Prostate gland (tissue), 2 donors: ENCODE results near the gene NDUFB11. TPM values are rescaled to one million over a fixed set of nuclear protein-coding genes. Genes with fewer than 3 reads are reported as not detected.

ENCODE experiments used
- DNase-seq: peaks from one replicate; pipeline ENCODE4 v3.0.0-alpha.2; 2019; ENCODE audit warnings: low spot score
- H3K27ac ChIP-seq, 2 donors: fragments of 200-600 bp; sonication (generic); 2 replicates each; pipeline ENCODE4 v1.5.1; 2017 to 2019
- H3K27me3 ChIP-seq: fragments of 200-600 bp; sonication (generic); replicated peaks from 2 replicates; pipeline ENCODE4 v1.5.1; 2019; ENCODE audit not compliant: insufficient read depth
- H3K36me3 ChIP-seq, 2 donors: fragments of 200-600 bp; sonication (generic); 1 replicate in 1 of 2; 2 replicates in 1 of 2; pipeline versions ENCODE4 v1.5.1 to v1.8.1; 2017 to 2019
- H3K4me1 ChIP-seq: fragments of 200-600 bp; sonication (generic); replicated peaks from 2 replicates; pipeline ENCODE4 v1.5.1; 2019
- H3K4me3 ChIP-seq, 2 donors: fragments of 200-600 bp; sonication (generic); 2 replicates each; pipeline ENCODE4 v1.5.1; 2017 to 2019
- H3K9me3 ChIP-seq: fragments of 200-600 bp; sonication (generic); 2 replicates; pipeline ENCODE4 v1.5.1; 2017
- CTCF ChIP-seq, 4 experiments: fragments of 200-600 bp in 2 of 4; fragments of 450-650 bp in 2 of 4; sonication (generic) in 2 of 4; IDR thresholded peaks; 1 replicate in 3 of 4; 2 replicates in 1 of 4; pipeline ENCODE4 v1.5.1; 2016 to 2019; ENCODE audit warnings: antibody characterized with exemption in 4 of 4, mild to moderate bottlenecking in 2 of 4, moderate library complexity in 2 of 4
- POLR2A ChIP-seq: fragments of 450-650 bp; IDR thresholded peaks from one replicate; pipeline ENCODE4 v1.6.1; 2016; ENCODE audit warnings: antibody characterized with exemption, mild to moderate bottlenecking
- POLR2AphosphoS5 ChIP-seq: sonication (generic); formaldehyde crosslinking; IDR thresholded peaks from one replicate; pipeline ENCODE4 v1.6.1; 2017; ENCODE audit warnings: antibody characterized with exemption
- WGBS: methylation state at CpG from one replicate; pipeline ENCODE4 v1.1.5; 2018; 5-methylcytosine and 5-hydroxymethylcytosine counted together
- intact Hi-C: fragments of 100-400 bp; cut with DNase I; formaldehyde crosslinking; loops from one replicate; pipeline ENCODE4 v1.14.2; 2022
- total RNA-seq, 2 donors: library from RNA; depleted of rRNA; stranded (reverse); fragments of >200 nt; gene quantifications; one replicate each; pipeline ENCODE4 v1.1.0, GENCODE V29; 2016

Gene NDUFB11
- total RNA-seq, 2 donors from 2014 or later, result 85.3 to 131 TPM

DNA sequence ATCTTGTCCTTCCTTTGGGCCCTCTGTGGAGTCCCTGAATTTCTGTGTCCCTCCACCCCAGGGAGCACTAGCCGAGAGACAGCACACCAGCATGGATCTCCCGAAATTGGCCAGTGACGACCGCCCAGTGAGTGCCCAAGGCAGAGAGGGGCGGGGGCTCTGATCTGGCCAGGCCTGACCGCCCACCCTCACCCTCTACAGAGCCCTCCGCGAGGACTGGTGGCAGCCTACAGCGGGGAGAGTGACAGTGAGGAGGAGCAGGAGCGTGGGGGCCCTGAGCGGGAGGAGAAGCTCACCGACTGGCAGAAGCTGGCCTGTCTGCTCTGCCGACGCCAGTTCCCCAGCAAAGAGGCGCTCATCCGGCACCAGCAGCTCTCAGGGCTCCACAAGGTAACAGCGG is 40.7 kb upstream of the NDUFB11 start:
- no peak for TF ChIP-seq CTCF (IDR thresholded peaks at IDR 0.05)
- no peak for TF ChIP-seq POLR2A
- TF ChIP-seq POLR2AphosphoS5, result no peak
- DNase-seq, result no peak
- Histone ChIP-seq H3K4me3 (no peak overlapping the region), H3K9me3 (no peaks in the 10 kb centered on the region), H3K36me3 (no peaks in the 10 kb centered on the region), H3K4me1 (no peaks in the 10 kb centered on the region), H3K27me3 (no peaks in the 10 kb centered on the region), H3K27ac (no peak overlapping the region)
- intact Hi-C loops, result no loop called here
- WGBS, result 90% methylated on average over 14 of the region's 17 CpGs

DNA sequence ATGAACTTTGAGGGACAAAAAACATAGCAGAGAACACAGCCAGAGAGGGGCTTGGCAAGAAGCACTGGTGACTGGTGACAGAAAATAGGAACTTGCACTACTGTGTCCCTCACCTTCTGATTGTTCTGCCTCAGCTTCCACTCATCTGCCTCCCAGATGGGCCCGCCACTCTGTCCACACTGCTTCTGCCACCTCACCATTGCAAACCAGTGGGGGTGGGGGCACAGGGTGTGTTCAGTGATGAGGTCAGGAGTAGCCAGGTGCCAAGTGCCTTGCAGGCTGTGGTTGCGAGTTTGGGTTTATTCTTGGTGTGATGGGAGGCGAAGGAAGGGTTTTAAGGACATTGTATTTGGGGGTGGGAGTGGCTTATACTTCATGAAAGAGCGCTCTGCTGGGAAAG is 40.0 kb upstream of the NDUFB11 start:
- TF ChIP-seq CTCF (IDR thresholded peaks at IDR 0.05), result no peak
- no peak for DNase-seq
- no peaks in the 10 kb centered on the region for H3K36me3 ChIP-seq
- no peak overlapping the region for H3K4me3 ChIP-seq
- no peaks in the 10 kb centered on the region for H3K27me3 ChIP-seq
- H3K9me3 ChIP-seq, result no peaks in the 10 kb centered on the region
- H3K27ac ChIP-seq, result no peak overlapping the region
- WGBS, result 79% methylated on average over 4 of the region's 4 CpGs
- intact Hi-C loops, result no loop called here
- no peaks in the 10 kb centered on the region for H3K4me1 ChIP-seq

DNA sequence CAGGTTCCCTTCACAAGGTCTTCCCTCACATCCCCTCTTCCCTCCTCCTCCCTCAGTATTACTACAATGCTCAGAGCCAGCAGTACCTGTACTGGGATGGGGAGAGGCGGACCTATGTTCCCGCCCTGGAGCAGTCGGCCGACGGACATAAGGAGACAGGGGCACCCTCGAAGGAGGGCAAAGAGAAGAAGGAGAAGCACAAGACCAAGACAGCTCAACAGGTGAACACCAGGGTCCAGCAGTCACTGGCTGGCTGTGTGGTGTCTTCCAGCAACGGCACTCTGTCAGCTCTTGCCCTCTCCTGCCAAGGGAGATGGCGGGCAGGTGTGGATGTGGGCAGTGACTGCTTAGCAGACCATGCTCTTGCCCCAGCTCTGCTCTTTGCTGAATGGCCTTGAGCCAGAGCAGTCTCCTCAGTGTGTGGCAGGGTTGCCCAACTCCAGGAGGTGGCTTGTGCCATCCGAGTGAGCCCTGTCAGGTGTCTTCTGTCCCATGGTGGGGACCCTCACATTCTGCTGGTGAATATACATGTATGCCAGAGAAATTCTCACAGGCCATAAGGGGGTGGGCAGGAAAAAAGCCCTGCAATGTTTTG is 37.7 kb upstream of the NDUFB11 start:
- TF ChIP-seq POLR2A (no peak), CTCF (IDR thresholded peaks at IDR 0.05) (no peak), POLR2AphosphoS5 (no peak)
- 92% methylated on average over 8 of the region's 9 CpGs for WGBS
- Histone ChIP-seq H3K36me3 (no peaks in the 10 kb centered on the region), H3K9me3 (no peaks in the 10 kb centered on the region), H3K27me3 (no peaks in the 10 kb centered on the region), H3K4me3 (no peak overlapping the region), H3K27ac (no peak overlapping the region), H3K4me1 (no peaks in the 10 kb centered on the region)
- no peak for DNase-seq
- intact Hi-C loops, result no loop called here

DNA sequence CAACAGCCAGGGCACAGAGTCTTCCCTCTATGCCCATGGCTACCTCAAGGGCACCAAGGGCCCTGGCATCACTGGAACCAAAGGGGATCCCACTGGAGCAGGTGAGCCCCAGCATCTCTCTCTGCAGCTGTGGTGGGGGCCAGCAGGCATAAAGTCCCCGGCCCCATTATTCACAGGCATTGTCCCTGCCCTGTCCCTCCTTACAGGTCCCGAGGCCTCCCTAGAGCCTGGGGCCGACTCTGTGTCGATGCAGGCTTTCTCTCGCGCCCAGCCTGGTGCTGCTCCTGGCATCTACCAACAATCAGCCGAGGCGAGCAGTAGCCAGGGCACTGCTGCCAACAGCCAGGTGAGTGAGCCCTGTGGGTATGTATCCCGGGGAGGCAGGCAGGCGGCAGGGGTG is 36.8 kb upstream of the NDUFB11 start:
- TF ChIP-seq CTCF (IDR thresholded peaks at IDR 0.05), result no peak
- TF ChIP-seq POLR2AphosphoS5, result no peak
- no peak for TF ChIP-seq POLR2A
- Histone ChIP-seq H3K27me3 (no peaks in the 10 kb centered on the region), H3K27ac (no peak overlapping the region), H3K9me3 (no peaks in the 10 kb centered on the region), H3K4me3 (no peak overlapping the region), H3K36me3 (no peaks in the 10 kb centered on the region), H3K4me1 (no peaks in the 10 kb centered on the region)
- no CpG with 5 or more reads among the region's 10 CpGs for WGBS
- intact Hi-C loops, result no loop called here
- DNase-seq, result no peak

- intact Hi-C loops, result no loop called here
- WGBS, result 88% methylated on average over 7 of the region's 8 CpGs
- no peak overlapping the region for H3K27ac ChIP-seq
Observed at GRCh38 chrX:47180346-47180745, 35.8 kb upstream of the NDUFB11 start.

More at GRCh38 chrX:47180346-47180745, 35.8 kb upstream of the NDUFB11 start:
- Histone ChIP-seq H3K4me3 (no peak overlapping the region), H3K9me3 (no peaks in the 10 kb centered on the region), H3K27me3 (no peaks in the 10 kb centered on the region), H3K4me1 (no peaks in the 10 kb centered on the region), H3K36me3 (no peaks in the 10 kb centered on the region)
- DNase-seq, result no peak
- TF ChIP-seq POLR2AphosphoS5, result no peak
- no peak for TF ChIP-seq CTCF (IDR thresholded peaks at IDR 0.05)
- no peak for TF ChIP-seq POLR2A
